ENCODE data around the gene NFKBIL1.
"Not testable (repeated sequence)": the region's sequence is repeated elsewhere in the genome, so short reads cannot be mapped to it uniquely, and the experiment has no call there.

The NFKBIL1 gene

DNA sequence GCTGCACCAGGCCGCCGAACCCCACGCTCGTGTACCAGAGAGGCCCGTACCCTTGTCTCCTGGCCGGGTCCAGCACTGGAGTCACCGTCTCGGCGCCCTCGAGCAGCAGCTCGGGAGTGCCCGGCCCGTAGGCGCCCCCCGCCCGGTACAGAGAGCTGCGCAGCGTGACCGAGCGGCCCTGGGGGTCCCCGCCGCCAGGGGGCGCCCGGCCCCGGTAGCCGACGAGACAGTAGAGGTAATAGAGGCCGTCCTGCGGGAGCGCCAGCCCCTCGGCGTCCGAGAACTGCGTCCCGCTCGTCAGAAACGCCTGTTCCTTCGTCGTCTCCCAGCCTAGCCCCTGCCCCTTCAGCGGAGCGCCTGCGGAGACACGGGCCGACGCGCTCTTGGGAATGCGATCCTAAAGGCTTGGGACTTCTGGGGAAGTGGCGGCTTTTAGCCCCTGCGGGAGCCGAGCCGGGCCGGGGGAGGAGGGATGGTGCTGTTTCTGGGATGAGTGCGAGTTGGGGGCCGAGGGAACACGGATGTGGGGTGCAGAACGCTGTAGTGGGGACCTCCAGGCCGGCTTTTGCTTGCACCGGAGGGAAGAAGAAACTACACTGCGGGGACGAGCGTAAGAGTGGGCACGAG is 33.5 kb downstream of the NFKBIL1 start:
- peak; percentile 84 for DNase-seq (ENCODE audit: low spot score)

DNA sequence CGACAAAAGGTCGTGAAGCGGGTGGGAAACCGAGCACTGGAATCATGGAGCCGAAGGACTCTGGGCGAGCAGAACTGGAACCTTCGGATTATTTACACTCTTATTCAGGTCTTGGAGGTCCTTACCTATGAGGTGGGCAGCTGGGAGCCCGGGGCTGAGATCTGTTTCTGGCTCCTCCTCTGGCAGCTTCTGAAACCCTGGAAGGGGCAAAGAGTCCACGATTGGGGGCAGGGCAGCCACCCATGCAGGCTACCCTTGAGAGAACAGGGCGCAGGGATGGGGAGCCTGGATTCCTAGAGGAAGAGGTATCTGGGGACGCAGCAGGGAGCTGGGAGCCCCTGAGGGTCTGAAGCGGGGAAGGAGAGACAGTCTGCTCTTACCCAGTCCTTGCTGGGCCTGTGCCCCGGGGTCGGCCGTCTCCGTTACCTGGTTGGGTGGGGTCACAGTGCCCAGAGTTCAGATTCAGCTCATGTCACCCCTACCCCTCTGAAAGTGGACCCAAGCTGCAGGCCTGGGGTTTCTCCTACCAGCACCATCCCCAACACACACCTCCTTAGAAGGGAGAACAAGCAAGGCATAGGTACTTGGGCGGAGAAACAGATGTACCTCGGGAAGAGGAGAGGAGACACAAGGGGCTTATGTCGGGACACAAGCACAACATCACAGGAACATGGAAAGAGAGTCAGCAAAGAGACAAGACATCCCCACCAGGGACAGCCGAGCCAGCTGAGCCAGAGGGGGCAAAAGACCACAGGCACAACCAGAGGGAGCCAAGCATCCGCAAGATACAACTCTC is 34.2 kb downstream of the NFKBIL1 start:
- DNase-seq (ENCODE audit: low spot score): peak; percentile 34

DNA sequence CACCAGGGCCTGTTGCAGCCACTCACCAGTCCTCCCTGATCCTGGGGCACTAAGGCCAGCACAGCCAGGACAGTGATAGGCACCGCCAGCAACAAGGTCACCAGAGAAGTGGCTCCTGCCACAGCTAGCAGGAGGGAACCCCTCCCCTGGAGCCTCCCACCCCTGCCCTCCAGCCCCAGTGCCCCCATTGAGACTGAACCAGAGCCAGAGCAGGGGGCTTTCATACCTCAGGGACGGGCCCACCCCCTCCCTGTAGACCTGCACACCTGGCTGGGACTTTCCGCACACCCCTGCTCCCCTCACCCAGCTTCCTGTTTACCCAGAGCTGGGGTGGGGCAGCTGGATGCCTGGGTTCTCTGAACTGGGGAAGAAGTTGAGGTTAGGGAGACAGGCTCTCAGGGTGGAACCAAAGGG is 34.8 kb downstream of the NFKBIL1 start, which contains the start of gene LTB:
Gene LTB, minus strand, starts transcription at position 195 of the 414 bp plus-strand sequence. Its CDS starts 7 bp downstream, at position 188.
- peak; percentile 65 for DNase-seq (ENCODE audit: low spot score)

DNA sequence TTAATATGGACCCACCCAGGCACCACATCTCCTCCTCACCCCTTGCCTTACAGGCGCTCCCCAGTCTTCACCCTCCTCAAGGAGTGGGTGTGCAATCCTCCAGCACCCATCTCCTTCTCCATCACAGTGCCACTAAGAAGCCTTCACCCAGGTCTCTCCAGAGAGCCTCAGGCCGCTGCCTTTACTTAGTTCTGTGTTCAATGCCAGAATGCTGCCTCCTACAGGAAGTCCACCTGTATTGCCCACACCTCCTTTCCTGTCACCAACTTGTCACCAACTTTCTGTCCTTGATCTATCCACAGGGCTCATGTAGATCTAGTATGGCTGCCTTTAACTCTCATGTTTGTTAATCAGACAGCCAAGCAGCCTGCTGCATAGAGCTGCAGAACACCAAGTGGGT is 38.1 kb downstream of the NFKBIL1 start:
- peak; percentile 71 for DNase-seq (ENCODE audit: low spot score)

DNA sequence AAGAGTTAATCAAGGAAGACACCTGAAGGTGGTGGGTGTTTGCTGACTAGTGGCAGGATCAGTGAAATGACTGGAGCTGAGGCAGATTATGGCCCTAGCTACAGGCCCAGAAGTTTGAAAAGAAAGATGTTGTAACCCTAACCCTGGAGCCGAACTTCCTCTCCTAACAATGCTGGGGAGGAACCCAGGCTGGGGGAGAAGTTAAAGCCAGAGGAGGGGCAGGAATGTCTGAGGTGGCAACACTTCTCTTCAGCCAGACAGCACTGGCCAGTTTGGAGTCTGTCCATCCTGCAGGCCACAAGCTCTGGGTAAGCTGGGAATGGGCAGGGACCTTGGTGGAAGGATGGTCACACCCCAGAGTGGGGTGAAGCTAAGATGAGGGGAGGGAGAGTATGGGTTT is 38.6 kb downstream of the NFKBIL1 start, which contains the start of gene LST1:
Gene LST1, plus strand, starts transcription at position 270 of the 400 bp plus-strand sequence. CDS start 1,023 bp downstream, outside the sequence.
- DNase-seq (ENCODE audit: low spot score): no peak

DNA sequence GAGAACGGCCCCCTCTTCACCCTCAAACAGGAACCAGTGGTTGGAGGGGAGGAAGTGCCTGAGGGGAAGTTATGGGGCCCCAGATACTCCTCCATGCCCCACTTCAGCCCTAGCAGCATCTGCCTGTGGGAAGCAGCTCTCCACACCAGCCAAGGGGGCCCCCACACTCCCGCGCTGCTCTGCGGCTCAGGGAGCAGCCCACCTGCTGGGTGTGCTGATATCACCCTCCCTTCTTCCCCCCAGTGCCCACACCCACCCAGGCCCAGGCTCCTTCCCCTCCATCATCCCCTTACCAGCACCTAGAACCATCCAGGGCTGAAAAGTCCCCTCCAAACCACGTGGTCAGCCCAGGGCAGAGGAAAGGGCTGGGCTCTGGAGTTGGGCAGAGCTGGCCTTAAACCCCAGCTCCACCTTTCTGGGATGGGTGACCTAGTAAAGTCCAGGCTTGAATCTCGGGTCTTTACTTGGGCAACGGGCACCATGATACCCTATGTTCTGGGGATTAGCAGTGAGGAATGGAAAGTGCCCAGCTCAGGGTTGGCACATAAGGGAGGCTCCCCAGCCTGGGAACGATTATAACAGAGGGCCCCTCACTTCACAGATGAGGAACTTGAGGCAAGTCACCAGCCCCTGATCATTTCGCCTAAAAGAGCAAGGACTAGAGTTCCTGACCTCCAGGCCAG is 39.3 kb downstream of the NFKBIL1 start:
- no peak for DNase-seq (ENCODE audit: low spot score)

DNA sequence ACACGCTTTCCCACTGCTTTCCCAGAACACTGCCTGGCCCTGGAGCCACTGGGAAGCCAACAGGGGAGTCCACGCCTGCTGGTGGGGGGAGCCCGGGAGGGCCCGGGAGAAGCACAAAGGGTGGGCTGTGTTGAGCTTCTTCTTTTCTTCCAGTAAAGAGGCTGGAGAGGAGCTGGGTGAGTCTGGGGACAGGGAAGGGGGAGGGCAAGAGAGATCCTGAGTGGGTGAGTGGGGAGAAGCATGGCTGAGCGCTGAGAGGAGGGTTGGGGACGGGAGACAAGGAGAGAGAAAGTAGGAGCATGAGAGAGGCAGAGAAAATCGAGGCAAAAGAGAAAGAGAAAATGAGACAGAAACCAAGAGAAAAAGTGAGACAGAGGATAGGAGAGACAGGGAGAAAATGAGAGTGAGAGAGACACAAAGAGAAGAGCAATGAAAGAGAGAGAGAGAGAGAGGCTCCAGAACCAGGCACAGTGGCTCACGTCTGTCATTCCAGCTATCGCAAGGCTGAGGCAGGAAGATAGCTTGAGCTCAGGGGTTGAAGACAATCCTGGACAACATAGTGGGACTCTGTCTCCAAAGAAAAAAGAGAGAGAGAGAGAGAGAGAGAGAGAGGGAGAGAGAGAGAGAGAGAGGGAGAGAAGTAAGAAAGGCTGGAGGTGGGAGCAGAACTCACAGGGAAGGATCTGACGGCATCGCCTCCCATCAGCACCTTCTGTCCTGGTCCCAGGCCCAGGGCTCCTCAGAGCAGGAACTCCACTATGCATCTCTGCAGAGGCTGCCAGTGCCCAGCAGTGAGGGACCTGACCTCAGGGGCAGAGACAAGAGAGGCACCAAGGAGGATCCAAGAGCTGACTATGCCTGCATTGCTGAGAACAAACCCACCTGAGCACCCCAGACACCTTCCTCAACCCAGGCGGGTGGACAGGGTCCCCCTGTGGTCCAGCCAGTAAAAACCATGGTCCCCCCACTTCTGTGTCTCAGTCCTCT is 40.7 kb downstream of the NFKBIL1 start:
- DNase-seq (ENCODE audit: low spot score): no peak

DNA sequence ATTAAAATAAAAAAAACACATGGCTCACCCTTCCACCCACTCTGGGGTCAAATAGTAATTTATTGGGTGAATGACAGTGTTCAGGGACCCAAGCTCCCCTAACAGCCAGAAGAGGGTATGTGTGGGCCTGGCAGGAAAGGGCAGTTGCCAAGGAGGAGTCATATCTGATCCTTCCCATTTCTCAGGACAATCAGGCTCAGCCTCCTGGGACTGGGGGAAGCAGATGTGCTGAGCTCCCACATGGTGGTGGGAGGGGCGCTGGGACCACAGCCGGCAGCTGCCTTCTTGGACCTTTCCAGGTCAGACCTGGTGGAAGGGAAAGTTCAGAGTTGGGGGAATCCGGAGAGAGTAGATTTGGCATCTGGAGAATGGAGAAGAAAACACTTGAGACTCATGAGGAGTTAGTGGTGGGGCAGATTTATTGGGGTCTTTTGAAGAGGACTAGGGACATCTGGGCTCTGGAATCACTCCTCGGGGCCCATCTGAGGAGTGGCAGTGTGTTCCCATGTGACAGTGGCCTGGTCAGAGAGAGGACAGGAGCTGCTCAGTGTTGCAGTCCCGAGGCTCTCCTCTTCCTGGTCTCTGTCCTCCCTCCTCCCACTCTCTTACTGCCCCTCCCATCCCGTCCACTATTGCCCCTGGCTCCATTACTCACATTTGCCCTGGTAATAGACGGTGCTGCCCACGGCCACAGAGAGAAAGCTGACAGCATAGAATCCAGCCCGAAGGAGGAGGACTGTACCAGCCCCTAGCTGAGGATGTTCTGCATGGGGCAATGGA is 41.7 kb downstream of the NFKBIL1 start:
- no peak for DNase-seq (ENCODE audit: low spot score)

DNA sequence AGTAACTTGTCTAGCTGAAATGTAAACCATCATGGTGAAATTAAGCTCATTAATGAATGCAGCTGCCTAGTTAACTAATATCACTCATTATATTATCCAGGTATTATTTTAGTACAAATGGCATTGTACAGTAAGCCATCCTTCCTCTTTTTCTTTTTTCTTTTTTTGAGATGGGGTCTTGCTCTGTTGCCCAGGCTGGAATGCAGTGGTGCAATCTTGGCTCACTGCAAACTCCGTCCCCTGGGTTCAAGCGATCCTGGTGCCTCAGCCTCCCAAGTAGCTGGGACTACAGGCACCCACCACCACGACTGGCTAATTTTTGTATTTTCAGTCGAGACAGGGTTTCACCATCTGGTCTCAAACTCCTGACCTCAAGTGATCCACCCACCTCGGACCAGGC is 43.3 kb downstream of the NFKBIL1 start:
- not testable (repeated sequence) for DNase-seq (ENCODE audit: low spot score)

DNA sequence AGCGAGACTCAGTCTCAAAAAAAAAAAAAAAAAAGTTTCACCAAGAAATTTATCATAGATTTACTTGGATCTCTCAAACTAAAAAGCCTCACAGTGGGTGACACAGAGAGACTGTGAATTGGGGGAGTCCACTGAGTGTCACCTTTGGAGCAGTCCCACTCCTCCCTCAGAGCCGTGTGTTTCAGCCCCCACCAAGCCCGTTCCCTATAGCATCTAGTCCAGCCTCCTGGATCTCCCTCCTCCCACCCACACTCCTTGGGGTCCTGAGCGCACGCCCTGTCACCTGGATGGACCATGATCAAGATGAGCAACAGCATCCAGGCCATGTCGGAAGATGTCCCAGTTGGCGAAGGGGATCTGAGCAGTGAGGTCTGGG is 45.0 kb downstream of the NFKBIL1 start:
- DNase-seq (ENCODE audit: low spot score): no peak

DNA sequence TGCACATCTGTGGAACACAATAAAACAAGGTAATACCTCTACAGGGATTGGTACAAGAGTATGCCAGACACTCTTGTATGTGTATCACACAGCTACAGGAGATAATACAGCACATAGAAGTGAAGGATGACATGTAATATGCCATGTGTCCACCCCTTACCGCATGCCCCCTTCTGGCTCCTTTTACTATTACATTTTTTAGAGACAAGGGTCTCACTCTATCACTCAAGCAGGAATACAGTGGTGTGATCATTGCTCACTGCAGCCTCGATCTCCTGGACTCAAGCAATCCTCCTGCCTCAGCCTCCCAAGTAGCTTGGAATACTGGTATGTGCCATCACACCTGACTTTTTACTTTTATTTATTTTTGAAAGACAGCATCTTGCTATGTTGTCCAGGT is 49.6 kb downstream of the NFKBIL1 start:
- DNase-seq (ENCODE audit: low spot score): peak; percentile 88

DNA sequence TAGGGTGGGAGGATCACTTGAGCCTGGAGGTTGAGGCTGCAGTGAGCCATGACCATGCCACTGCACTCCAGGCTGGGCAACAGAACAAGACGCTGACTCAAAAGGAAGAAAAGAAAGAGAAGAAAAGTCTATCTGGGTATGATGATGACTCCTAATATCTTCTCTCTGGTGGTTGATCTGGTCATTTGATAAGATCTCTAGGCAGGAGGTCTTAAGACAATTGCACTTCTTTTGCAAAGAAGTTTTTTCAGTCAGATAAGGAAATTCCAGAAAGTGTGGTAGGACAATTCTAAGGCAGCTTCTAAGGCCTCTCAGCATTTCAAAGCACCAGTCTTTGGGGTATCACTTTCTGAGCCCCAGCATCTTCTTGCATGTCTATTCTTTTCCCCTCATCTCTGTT is 59.9 kb downstream of the NFKBIL1 start:
- no peak for DNase-seq (ENCODE audit: low spot score)

Data from NAMALWA (cell line).